ENCODE results near the gene LBP. TPM values are rescaled to one million over a fixed set of nuclear protein-coding genes. Genes with fewer than 3 reads are reported as not detected.

The LBP gene
- total and polyA plus RNA-seq, 2 of the 13 experiments (the other 11 are each of a cell fraction or from before 2014, with no cell fraction given), result 0.07 to 0.20 TPM

DNA sequence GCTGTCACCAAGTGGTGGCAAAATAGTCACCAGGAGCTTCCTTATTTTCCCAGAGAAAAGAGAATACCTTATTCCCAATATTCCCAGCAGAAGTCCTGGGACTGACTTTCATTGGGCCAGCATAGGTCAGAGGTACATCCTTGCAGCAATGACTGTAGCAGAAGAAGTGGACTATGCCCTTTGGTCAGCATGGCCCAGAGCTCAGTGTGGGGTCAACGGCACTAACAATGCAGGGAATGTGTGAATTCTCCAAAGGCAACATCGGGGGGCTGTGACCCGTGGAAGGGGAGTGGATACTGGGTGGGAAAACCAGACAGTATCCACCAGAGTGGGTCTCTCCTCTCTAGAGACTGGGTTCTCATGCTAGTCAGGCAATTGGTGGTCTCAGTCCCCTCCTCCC, 15.6 kb upstream of the LBP start (continued):
- TF ChIP-seq, protein P1, sequence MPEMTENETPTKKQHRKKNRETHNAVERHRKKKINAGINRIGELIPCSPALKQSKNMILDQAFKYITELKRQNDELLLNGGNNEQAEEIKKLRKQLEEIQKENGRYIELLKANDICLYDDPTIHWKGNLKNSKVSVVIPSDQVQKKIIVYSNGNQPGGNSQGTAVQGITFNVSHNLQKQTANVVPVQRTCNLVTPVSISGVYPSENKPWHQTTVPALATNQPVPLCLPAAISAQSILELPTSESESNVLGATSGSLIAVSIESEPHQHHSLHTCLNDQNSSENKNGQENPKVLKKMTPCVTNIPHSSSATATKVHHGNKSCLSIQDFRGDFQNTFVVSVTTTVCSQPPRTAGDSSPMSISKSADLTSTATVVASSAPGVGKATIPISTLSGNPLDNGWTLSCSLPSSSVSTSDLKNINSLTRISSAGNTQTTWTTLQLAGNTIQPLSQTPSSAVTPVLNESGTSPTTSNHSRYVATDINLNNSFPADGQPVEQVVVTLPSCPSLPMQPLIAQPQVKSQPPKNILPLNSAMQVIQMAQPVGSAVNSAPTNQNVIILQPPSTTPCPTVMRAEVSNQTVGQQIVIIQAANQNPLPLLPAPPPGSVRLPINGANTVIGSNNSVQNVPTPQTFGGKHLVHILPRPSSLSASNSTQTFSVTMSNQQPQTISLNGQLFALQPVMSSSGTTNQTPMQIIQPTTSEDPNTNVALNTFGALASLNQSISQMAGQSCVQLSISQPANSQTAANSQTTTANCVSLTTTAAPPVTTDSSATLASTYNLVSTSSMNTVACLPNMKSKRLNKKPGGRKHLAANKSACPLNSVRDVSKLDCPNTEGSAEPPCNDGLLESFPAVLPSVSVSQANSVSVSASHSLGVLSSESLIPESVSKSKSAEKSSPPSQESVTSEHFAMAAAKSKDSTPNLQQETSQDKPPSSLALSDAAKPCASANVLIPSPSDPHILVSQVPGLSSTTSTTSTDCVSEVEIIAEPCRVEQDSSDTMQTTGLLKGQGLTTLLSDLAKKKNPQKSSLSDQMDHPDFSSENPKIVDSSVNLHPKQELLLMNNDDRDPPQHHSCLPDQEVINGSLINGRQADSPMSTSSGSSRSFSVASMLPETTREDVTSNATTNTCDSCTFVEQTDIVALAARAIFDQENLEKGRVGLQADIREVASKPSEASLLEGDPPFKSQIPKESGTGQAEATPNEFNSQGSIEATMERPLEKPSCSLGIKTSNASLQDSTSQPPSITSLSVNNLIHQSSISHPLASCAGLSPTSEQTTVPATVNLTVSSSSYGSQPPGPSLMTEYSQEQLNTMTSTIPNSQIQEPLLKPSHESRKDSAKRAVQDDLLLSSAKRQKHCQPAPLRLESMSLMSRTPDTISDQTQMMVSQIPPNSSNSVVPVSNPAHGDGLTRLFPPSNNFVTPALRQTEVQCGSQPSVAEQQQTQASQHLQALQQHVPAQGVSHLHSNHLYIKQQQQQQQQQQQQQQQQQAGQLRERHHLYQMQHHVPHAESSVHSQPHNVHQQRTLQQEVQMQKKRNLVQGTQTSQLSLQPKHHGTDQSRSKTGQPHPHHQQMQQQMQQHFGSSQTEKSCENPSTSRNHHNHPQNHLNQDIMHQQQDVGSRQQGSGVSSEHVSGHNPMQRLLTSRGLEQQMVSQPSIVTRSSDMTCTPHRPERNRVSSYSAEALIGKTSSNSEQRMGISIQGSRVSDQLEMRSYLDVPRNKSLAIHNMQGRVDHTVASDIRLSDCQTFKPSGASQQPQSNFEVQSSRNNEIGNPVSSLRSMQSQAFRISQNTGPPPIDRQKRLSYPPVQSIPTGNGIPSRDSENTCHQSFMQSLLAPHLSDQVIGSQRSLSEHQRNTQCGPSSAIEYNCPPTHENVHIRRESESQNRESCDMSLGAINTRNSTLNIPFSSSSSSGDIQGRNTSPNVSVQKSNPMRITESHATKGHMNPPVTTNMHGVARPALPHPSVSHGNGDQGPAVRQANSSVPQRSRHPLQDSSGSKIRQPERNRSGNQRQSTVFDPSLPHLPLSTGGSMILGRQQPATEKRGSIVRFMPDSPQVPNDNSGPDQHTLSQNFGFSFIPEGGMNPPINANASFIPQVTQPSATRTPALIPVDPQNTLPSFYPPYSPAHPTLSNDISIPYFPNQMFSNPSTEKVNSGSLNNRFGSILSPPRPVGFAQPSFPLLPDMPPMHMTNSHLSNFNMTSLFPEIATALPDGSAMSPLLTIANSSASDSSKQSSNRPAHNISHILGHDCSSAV (CRISPR knock-in tag; IDR thresholded peaks at IDR 0.05; ENCODE audit: borderline replicate concordance), result no peak
- no peak for TF ChIP-seq TGIF2 (CRISPR knock-in tag; IDR thresholded peaks at IDR 0.05)
- TF ChIP-seq ESRRA (CRISPR knock-in tag; IDR thresholded peaks at IDR 0.05; ENCODE audit: low read depth), result peak; percentile 76; the same call in 1 of the 2 replicates
- no peak for TF ChIP-seq HOXA9 (CRISPR knock-in tag; IDR thresholded peaks at IDR 0.05; ENCODE audit: borderline replicate concordance)
- no peak for TF ChIP-seq TBX3 (IDR thresholded peaks at IDR 0.05; ENCODE audit: borderline replicate concordance)
- TF ChIP-seq, protein P2, sequence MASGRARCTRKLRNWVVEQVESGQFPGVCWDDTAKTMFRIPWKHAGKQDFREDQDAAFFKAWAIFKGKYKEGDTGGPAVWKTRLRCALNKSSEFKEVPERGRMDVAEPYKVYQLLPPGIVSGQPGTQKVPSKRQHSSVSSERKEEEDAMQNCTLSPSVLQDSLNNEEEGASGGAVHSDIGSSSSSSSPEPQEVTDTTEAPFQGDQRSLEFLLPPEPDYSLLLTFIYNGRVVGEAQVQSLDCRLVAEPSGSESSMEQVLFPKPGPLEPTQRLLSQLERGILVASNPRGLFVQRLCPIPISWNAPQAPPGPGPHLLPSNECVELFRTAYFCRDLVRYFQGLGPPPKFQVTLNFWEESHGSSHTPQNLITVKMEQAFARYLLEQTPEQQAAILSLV (CRISPR knock-in tag; IDR thresholded peaks at IDR 0.05; ENCODE audit: borderline replicate concordance), result no peak
- TF ChIP-seq, protein P3, sequence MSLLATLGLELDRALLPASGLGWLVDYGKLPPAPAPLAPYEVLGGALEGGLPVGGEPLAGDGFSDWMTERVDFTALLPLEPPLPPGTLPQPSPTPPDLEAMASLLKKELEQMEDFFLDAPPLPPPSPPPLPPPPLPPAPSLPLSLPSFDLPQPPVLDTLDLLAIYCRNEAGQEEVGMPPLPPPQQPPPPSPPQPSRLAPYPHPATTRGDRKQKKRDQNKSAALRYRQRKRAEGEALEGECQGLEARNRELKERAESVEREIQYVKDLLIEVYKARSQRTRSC (CRISPR knock-in tag; IDR thresholded peaks at IDR 0.05; ENCODE audit: low read depth), result no peak
- TF ChIP-seq ZNF550 (CRISPR knock-in tag; IDR thresholded peaks at IDR 0.05; ENCODE audit: borderline replicate concordance), result no peak
- no peak for TF ChIP-seq ZNF441 (CRISPR knock-in tag; IDR thresholded peaks at IDR 0.05; ENCODE audit: borderline replicate concordance)
- TF ChIP-seq, protein P4, sequence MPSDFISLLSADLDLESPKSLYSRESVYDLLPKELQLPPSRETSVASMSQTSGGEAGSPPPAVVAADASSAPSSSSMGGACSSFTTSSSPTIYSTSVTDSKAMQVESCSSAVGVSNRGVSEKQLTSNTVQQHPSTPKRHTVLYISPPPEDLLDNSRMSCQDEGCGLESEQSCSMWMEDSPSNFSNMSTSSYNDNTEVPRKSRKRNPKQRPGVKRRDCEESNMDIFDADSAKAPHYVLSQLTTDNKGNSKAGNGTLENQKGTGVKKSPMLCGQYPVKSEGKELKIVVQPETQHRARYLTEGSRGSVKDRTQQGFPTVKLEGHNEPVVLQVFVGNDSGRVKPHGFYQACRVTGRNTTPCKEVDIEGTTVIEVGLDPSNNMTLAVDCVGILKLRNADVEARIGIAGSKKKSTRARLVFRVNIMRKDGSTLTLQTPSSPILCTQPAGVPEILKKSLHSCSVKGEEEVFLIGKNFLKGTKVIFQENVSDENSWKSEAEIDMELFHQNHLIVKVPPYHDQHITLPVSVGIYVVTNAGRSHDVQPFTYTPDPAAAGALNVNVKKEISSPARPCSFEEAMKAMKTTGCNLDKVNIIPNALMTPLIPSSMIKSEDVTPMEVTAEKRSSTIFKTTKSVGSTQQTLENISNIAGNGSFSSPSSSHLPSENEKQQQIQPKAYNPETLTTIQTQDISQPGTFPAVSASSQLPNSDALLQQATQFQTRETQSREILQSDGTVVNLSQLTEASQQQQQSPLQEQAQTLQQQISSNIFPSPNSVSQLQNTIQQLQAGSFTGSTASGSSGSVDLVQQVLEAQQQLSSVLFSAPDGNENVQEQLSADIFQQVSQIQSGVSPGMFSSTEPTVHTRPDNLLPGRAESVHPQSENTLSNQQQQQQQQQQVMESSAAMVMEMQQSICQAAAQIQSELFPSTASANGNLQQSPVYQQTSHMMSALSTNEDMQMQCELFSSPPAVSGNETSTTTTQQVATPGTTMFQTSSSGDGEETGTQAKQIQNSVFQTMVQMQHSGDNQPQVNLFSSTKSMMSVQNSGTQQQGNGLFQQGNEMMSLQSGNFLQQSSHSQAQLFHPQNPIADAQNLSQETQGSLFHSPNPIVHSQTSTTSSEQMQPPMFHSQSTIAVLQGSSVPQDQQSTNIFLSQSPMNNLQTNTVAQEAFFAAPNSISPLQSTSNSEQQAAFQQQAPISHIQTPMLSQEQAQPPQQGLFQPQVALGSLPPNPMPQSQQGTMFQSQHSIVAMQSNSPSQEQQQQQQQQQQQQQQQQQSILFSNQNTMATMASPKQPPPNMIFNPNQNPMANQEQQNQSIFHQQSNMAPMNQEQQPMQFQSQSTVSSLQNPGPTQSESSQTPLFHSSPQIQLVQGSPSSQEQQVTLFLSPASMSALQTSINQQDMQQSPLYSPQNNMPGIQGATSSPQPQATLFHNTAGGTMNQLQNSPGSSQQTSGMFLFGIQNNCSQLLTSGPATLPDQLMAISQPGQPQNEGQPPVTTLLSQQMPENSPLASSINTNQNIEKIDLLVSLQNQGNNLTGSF (CRISPR knock-in tag; IDR thresholded peaks at IDR 0.05), result no peak
- no peak for TF ChIP-seq RORA (CRISPR knock-in tag; IDR thresholded peaks at IDR 0.05)
- no peak for TF ChIP-seq ATAD3A (CRISPR knock-in tag; IDR thresholded peaks at IDR 0.05)
- no peak for TF ChIP-seq FOXA3 (CRISPR knock-in tag; IDR thresholded peaks at IDR 0.05)
- no peak for TF ChIP-seq ELF1 (CRISPR knock-in tag; IDR thresholded peaks at IDR 0.05)
- TF ChIP-seq PRMT3 (CRISPR knock-in tag; IDR thresholded peaks at IDR 0.05; ENCODE audit: borderline replicate concordance, low read depth), result no peak
